GM21528 (cell line): ENCODE measurements around the gene ARHGAP10.

Source experiments
- ATAC-seq: cut with Tn5 transposase; IDR thresholded peaks from one replicate; pipeline ENCODE4 v1.9.1; 2021; ENCODE audit warnings: mild to moderate bottlenecking, moderate library complexity; ENCODE audit not compliant: unreplicated experiment, low FRiP score

The ARHGAP10 gene

GRCh38 chr4:147731580-147732517 is at the start of gene ARHGAP10:
Gene ARHGAP10 (plus strand): TSS chr4:147732088. CDS start chr4:147732302, 214 bp downstream.
- ATAC-seq = peak; percentile 70

- no peak for ATAC-seq
These were observed 49.1 kb upstream of the ARHGAP10 start for GRCh38 chr4:147682755-147683154.

GRCh38 chr4:147683188-147683591 is 48.7 kb upstream of the ARHGAP10 start:
- peak; percentile 14 for ATAC-seq

- peak; percentile 100 for ATAC-seq
These were observed 47.9 kb upstream of the ARHGAP10 start, which contains the start of gene PRMT9 for GRCh38 chr4:147683717-147684700. Gene PRMT9 (minus strand): TSS chr4:147684163. CDS start chr4:147683987, 176 bp downstream.

GRCh38 chr4:147689067-147689466 is 42.8 kb upstream of the ARHGAP10 start:
- ATAC-seq = no peak

GRCh38 chr4:147691820-147692219 is 40.1 kb upstream of the ARHGAP10 start:
- ATAC-seq = no peak

- no peak for ATAC-seq
These were observed 38.7 kb upstream of the ARHGAP10 start for GRCh38 chr4:147693218-147693617.

- no peak for ATAC-seq
These were observed 35.0 kb upstream of the ARHGAP10 start for GRCh38 chr4:147696866-147697265.

- ATAC-seq = no peak
These were observed 27.0 kb upstream of the ARHGAP10 start for GRCh38 chr4:147704846-147705245.

GRCh38 chr4:147707892-147708672 is 23.8 kb upstream of the ARHGAP10 start:
- no peak for ATAC-seq

- no peak for ATAC-seq
These were observed 21.9 kb upstream of the ARHGAP10 start for GRCh38 chr4:147709999-147710398.

GRCh38 chr4:147714575-147715401 is 17.1 kb upstream of the ARHGAP10 start:
- no peak for ATAC-seq

- peak; percentile 79 for ATAC-seq
These were observed 14.0 kb upstream of the ARHGAP10 start for GRCh38 chr4:147717878-147718277.

GRCh38 chr4:147723326-147723725 is 8.6 kb upstream of the ARHGAP10 start:
- no peak for ATAC-seq

- ATAC-seq = no peak
These were observed 7.3 kb upstream of the ARHGAP10 start for GRCh38 chr4:147724468-147725201.

GRCh38 chr4:147725673-147726072 is 6.2 kb upstream of the ARHGAP10 start:
- no peak for ATAC-seq

- ATAC-seq = no peak
These were observed 4.3 kb upstream of the ARHGAP10 start for GRCh38 chr4:147727476-147728028.

GRCh38 chr4:147730333-147730732 is 1.6 kb upstream of the ARHGAP10 start:
- no peak for ATAC-seq
